Prostate gland (tissue), 2 donors: ENCODE results near the gene NLGN4Y.

Source experiments
- CTCF ChIP-seq, 4 experiments: fragments of 200-600 bp in 2 of 4; fragments of 450-650 bp in 2 of 4; sonication (generic) in 2 of 4; IDR thresholded peaks; 1 replicate in 3 of 4; 2 replicates in 1 of 4; pipeline ENCODE4 v1.5.1; 2016 to 2019; ENCODE audit warnings: antibody characterized with exemption in 4 of 4, mild to moderate bottlenecking in 2 of 4, moderate library complexity in 2 of 4
- POLR2A ChIP-seq: fragments of 450-650 bp; IDR thresholded peaks from one replicate; pipeline ENCODE4 v1.6.1; 2016; ENCODE audit warnings: antibody characterized with exemption, mild to moderate bottlenecking
- POLR2AphosphoS5 ChIP-seq: sonication (generic); formaldehyde crosslinking; IDR thresholded peaks from one replicate; pipeline ENCODE4 v1.6.1; 2017; ENCODE audit warnings: antibody characterized with exemption

- TF ChIP-seq POLR2A (no peak), CTCF (IDR thresholded peaks at IDR 0.05) (no peak), POLR2AphosphoS5 (no peak)
Observed at GRCh38 chrY:14822906-14823305, 298.6 kb downstream of the NLGN4Y start.
